ENCODE results near the gene FAM114A1.

Gene FAM114A1

DNA sequence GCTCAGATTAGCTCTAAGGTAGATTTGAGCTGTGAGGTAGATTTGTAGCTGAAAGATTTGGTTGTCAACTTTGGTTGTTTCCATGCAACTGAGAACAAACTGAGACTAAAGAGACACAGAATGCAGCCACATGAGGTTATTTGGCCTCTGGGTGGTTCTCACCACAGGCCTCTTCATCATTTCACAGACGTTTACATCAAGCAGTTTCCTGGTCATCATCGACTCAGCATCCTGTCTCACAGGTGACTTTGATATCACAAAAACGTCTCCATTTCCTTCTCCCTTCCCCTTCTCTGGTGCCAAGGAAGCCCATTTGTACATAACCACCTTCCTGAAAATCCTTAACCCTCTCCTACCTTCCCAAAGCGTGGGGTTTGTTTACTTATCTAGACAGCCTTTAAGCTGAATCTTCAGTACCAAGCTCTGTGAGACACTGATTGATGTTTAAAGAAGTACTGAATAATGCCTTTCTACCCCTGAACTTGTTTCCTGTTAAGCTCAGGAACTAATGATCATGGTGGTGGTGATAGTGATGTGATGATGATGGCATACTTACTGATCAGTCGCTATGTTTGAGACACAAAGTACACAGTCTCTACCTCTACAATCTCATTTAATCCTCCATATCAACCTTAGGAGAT lies 81.9 kb downstream of the FAM114A1 start:
- no peak for TF ChIP-seq GATA2 (IDR thresholded peaks at IDR 0.05; ENCODE audit: low read depth, low read length)
- no peak for TF ChIP-seq GATA3 (IDR thresholded peaks at IDR 0.05; ENCODE audit: low read depth, low read length)

DNA sequence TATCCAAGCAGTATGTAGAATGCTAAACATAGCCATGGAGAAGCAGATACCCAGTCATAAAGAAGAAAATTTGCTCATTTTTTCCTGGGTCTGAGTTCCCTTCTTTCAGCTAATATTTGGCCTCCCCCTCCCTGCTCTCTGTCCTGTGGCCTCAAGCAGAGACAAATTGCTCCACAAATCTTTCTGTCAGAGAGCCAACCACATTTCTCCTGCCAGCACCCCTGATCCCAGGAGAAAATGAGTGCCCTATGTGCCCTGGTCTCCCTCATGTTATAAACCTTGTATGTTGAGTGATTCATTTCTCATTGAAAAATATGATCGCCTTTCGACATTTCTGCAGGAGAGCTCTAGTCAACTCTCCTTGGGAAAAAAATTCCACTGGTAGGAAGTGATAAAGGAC lies 82.6 kb downstream of the FAM114A1 start:
- TF ChIP-seq GATA2 (IDR thresholded peaks at IDR 0.05; ENCODE audit: low read depth, low read length), result no peak
- no peak for TF ChIP-seq GATA3 (IDR thresholded peaks at IDR 0.05; ENCODE audit: low read depth, low read length)

DNA sequence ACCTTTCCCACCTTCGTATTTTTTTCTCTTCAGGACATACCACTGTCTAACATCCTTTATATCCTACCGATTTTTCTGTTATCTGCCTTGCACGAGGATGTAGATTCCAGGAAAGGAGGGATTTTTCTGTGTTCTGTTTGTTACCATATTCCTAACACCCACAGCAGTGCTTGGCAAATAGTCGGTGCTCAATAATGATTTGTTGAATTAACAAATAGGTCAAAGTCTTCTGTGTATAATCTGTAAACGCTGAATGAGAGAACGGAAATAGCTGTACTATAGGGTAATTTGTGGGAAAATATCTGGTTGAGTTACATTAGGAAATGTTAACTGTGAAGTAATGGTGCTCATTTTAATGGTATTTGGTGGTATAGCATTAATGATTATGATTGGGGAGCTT lies 83.1 kb downstream of the FAM114A1 start:
- TF ChIP-seq GATA2 (IDR thresholded peaks at IDR 0.05; ENCODE audit: low read depth, low read length) (no peak), GATA3 (IDR thresholded peaks at IDR 0.05; ENCODE audit: low read depth, low read length) (no peak)

DNA sequence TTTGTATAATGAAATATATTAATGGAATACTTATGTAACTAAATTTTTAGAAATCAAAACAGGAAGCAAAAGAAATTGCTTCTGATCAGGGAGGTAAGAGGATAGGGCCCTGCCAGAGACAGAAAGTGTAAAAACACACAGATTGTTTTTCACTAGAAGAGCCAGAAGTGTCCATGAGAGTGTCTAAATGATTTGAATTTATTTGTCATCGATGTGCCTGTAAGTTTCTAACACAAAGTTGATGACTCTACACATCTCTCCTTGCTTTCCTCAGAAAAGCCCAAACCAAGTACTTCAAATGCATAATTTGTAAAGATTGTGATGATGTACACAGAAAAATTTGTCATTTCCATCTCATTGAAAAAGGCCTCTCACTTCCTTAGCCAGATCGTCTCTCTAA lies 84.0 kb downstream of the FAM114A1 start:
- TF ChIP-seq GATA3 (IDR thresholded peaks at IDR 0.05; ENCODE audit: low read depth, low read length) (no peak), GATA2 (IDR thresholded peaks at IDR 0.05; ENCODE audit: low read depth, low read length) (no peak)

- no peak for TF ChIP-seq GATA3 (IDR thresholded peaks at IDR 0.05; ENCODE audit: low read depth, low read length)
- TF ChIP-seq GATA2 (IDR thresholded peaks at IDR 0.05; ENCODE audit: low read depth, low read length), result no peak
Observed at GRCh38 chr4:38952017-38952416, 84.4 kb downstream of the FAM114A1 start.

DNA sequence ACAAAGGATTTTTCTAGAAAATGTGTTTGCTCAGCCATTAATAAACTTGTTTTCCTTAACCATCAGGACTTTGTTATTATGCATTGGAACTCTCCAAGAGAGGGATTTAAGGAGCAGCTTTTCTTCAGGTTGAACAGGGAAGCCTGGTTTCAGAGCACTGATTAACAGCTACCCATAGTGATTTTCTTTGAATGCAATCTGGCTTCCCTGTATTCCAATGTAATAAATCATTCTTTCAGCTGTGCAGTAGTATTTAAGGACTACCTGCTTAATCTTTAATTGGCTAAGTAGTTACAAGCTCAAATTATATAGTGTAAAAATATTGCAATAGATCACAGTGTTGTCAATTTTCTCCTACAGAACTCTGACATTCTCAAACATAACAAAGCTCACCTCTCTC lies 87.1 kb downstream of the FAM114A1 start:
- TF ChIP-seq GATA3 (IDR thresholded peaks at IDR 0.05; ENCODE audit: low read depth, low read length) (no peak), GATA2 (IDR thresholded peaks at IDR 0.05; ENCODE audit: low read depth, low read length) (no peak)

GRCh38 chr4:38955957-38956356 lies 88.4 kb downstream of the FAM114A1 start:
- TF ChIP-seq GATA2 (IDR thresholded peaks at IDR 0.05; ENCODE audit: low read depth, low read length) (no peak), GATA3 (IDR thresholded peaks at IDR 0.05; ENCODE audit: low read depth, low read length) (no peak)

DNA sequence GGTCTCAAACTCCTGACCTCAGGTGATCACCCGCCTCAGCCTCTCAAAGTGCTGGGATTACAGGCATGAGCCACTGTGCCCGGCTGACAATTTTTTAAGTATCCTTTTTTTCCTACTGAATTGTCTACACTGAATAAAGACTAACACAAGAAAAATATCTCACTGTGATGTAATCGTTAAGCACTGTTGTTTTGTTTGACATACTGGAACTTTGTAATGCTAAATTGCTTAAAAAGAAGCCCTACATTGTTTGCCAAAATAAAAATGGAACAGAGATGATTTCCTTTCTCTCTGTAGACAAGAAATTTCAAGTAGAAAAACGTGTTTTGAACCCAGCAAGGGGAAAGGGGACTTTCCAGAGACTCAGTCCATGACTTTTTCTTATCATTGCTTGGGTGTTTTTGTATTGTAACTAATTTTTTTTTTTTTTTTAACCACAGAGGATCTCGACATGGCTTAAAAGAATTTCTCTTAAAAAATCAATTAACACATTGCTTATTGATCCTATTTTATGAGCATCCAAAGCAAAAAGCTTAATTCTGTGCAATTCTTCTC lies 89.7 kb downstream of the FAM114A1 start:
- TF ChIP-seq GATA2 (IDR thresholded peaks at IDR 0.05; ENCODE audit: low read depth, low read length), result no peak
- TF ChIP-seq GATA3 (IDR thresholded peaks at IDR 0.05; ENCODE audit: low read depth, low read length), result no peak

DNA sequence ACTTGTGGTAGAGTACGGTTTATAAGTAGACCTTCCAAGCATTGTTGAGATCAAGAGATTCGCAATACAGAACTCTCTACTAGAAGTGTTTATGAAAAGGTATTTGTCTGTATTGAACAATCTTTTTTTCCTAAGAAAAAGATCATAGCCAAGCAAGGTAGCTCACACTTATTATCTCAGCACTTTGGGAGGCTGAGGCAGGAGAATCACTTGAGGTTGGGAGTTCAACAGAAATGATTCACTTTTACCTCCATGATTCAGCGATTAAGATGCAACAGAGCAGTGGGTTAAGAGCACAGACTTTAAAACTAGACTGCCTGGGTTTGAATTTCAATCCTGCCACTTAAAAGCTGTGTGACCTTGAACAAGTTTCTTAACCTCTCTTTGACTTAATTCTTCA lies 90.3 kb downstream of the FAM114A1 start:
- TF ChIP-seq GATA2 (IDR thresholded peaks at IDR 0.05; ENCODE audit: low read depth, low read length) (no peak), GATA3 (IDR thresholded peaks at IDR 0.05; ENCODE audit: low read depth, low read length) (no peak)

DNA sequence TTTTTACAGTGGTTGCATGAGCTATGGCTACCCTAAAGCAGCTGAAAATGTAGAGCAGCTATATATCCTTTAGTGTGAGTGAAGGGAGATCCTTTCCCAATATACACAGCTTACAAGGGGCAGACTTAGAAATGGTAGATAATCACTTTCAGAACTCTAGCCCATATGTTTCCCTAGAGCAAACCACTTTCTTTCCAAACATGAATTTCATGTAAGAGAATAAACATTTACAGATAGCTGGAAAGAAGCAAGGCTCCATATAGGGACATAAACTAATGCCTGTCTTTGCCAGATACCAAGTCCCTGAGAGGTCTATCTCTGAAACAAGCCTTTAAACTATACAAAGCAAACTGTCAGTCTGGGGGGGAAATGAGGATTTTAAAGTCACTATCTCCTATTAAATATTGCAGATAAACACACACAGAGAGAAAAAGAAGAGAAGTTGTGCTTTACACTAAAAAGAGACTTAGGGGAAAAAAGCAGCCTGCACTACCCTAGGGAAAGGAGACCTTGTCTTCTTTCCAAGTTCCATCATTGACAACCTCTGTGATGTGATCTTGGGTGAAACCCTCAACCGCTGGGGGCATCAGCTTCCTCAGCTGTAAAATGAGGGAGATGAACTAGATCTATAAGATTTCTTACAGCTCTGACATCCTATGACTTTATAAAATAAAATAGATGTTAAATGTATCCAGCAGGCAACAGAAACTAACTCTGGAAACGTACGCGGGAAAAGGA lies 91.0 kb downstream of the FAM114A1 start:
- no peak for TF ChIP-seq GATA2 (IDR thresholded peaks at IDR 0.05; ENCODE audit: low read depth, low read length)
- TF ChIP-seq GATA3 (IDR thresholded peaks at IDR 0.05; ENCODE audit: low read depth, low read length), result no peak

- TF ChIP-seq GATA3 (IDR thresholded peaks at IDR 0.05; ENCODE audit: low read depth, low read length) (no peak), GATA2 (IDR thresholded peaks at IDR 0.05; ENCODE audit: low read depth, low read length) (no peak)
Observed at GRCh38 chr4:38964942-38965775, 97.6 kb downstream of the FAM114A1 start.

DNA sequence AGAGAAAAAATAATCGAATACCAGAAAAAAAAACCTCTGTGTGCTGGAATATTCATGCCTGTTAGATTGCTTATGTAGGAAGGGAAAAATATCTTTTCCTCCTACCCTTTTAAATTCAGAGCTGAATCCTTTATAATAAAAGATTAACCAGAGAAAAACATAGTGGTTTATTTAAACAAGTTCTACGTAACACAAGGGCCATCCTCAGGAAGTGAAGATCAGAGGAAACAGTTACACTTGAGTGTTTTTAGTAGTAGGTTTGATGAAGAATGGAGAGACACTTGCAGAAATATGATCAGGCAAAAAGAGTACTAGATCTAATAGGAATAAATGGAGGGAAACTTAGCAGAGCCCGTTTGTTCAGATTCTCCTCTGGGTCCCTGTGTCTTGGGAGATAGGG lies 98.3 kb downstream of the FAM114A1 start:
- TF ChIP-seq GATA3 (IDR thresholded peaks at IDR 0.05; ENCODE audit: low read depth, low read length) (no peak), GATA2 (IDR thresholded peaks at IDR 0.05; ENCODE audit: low read depth, low read length) (no peak)

DNA sequence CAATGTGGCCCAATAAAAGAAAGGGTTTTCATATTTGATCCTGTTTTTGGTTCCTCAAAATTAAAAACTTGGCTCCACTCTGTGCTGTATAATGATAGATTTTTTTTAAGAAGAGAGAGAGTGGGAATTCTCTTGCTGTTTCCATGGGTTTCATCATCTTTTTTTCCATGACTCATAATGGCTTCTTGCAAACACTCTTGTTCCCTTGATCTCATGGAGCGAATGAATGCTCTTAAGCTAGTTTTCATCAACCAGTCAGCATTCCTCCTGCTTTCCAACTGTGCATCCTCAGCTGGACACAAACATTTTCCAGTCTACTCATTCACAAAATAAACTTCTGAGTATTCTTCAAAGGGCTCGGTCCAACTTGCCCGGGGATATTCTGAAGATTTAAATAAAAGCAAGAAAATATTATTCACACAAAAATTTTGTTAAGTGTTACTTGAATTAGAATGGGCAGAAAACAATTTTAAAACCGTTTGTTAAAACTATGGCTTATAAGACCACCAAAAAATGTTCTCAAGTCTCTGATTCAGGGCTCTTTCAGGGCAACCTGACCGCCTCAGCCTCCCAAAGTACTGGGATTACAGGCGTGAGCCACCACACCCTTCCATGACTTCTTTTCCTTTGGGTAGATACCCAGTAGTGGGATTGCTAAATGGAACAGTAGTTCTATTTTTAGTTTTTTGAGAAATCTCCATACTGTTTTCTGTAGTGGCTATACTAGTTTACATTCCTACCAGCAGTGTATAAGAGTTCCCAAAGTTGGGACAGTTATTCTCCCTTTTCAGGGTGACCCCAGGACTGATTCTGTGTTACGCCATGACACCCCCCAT lies 99.9 kb downstream of the FAM114A1 start:
- TF ChIP-seq GATA2 (IDR thresholded peaks at IDR 0.05; ENCODE audit: low read depth, low read length), result no peak
- no peak for TF ChIP-seq GATA3 (IDR thresholded peaks at IDR 0.05; ENCODE audit: low read depth, low read length)
